Fibroblast of lung (primary cell): ENCODE results near the gene TMEM250.

ENCODE experiments used
- EZH2 ChIP-seq: IDR thresholded peaks from 2 replicates; pipeline ENCODE4 v1.5.1; 2012; ENCODE audit warnings: low read length, control low read depth, mild to moderate bottlenecking; ENCODE audit errors: missing control alignments
- TF ChIP-seq, protein P1 (sequence below), 2 donors: IDR thresholded peaks in 1 of 2; conservative IDR thresholded peaks in 1 of 2; 1 replicate in 1 of 2; 2 replicates in 1 of 2; pipeline ENCODE4 v1.5.1; 2011 to 2012; ENCODE audit warnings: low read length in 2 of 2, control low read depth in 1 of 2, inconsistent platforms in 1 of 2, low read depth in 1 of 2, mild to moderate bottlenecking in 1 of 2

DNA sequence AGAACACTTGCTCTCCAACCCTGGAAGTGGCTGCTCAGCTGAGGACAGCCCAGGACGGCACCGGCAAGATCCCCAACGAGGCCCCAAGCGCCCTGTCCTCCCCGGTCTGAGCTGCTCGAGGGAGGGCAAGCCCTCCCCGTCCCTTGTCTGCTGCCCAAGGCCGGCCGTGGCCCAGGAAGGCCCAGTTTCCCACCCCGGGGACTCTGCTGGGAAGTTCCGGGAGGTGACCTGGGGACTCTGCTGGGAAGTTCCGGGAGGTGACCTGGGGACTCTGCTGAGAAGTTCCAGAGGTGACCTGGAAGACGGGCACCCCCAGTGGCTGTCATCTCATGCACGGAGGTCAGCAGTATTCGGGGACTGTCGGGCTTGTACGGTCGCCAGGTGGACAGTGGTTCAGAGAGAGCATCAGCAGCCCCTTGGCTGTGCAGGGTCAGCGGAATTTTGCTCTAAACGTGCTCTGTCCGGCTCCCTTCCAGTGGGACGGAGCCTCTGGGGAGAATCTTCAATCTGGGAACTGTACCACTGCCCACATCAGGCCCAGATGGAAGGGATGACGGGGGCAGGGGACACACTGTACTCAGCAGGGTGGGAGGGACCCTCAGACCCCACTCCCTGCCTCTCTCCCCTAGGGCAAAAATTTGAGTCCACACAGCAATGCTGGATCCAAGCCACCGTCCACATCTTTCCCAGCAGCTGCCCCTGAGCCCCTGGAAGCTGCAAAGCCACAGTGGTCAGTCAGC, 30.8 kb downstream of the TMEM250 start:
- TF ChIP-seq, protein P1, sequence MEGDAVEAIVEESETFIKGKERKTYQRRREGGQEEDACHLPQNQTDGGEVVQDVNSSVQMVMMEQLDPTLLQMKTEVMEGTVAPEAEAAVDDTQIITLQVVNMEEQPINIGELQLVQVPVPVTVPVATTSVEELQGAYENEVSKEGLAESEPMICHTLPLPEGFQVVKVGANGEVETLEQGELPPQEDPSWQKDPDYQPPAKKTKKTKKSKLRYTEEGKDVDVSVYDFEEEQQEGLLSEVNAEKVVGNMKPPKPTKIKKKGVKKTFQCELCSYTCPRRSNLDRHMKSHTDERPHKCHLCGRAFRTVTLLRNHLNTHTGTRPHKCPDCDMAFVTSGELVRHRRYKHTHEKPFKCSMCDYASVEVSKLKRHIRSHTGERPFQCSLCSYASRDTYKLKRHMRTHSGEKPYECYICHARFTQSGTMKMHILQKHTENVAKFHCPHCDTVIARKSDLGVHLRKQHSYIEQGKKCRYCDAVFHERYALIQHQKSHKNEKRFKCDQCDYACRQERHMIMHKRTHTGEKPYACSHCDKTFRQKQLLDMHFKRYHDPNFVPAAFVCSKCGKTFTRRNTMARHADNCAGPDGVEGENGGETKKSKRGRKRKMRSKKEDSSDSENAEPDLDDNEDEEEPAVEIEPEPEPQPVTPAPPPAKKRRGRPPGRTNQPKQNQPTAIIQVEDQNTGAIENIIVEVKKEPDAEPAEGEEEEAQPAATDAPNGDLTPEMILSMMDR (conservative IDR thresholded peaks at IDR 0.05 in 1 of 2, IDR thresholded peaks at IDR 0.05 in 1 of 2; ENCODE audit: low read depth in 1 of 2, low read length in 2 of 2) = no peak
- TF ChIP-seq EZH2 = no peak
